Stimulated activated CD8-positive, alpha-beta memory T cell treated with anti-CD3 and anti-CD28 coated beads, Interleukin-7, amount 100 ng/mL, for 1 hour (primary cell): ENCODE results near the gene UQCRC1.
A peak's percentile ranks its signal among the peaks of the same experiment; 100 is the strongest.

ENCODE experiments used
- DNase-seq, 2 donors: peaks; one replicate each; pipeline ENCODE4 v3.0.0-alpha.2; 2020; ENCODE audit warnings: low read depth in 2 of 2

UQCRC1 gene

GRCh38 chr3:48609088-48610005, at the start of gene UQCRC1:
Gene UQCRC1 (minus strand): TSS chr3:48609646. CDS start chr3:48609620, 26 bp downstream.
- DNase-seq, result peak; percentile 83

GRCh38 chr3:48656841-48657281, 47.4 kb upstream of the UQCRC1 start:
- DNase-seq, result no peak

DNA sequence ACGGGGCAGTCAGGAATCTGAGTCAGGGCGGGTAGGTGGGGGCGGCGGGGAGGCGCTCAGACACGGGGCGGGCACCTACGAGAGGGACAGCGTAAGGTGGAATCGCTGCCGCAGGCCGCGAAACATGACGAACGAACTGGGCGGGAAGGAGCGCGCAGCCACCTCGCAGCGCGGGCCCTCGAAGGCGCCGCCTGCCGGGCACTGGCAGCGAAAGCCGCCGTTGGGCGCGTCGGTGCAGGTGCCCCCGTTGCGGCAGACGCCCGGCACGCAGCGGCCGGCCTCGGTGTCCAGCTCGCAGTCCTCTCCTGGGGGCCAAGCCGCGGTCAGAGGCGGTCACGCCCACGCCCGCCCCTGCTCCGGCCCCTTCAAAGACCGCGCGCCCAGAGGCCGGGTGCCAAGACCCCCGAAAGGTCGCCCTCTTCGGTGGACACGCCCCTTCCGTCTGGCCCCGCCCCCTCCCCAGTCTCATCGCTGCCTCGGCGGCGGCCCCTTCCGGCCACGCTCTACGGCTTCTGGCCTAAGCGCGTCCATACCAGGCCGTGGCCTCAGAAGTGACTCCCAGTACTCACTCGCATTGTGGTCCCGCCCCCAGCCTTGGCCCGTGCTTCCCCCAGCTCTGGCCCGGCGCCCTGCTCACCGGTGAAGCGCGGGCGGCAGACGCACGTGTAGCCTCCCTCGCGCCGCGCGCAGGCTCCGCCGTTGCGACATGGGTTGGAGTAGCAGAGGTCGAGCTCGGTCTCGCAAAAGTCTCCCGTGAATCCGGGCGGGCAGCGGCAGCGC, 46.8 kb upstream of the UQCRC1 start:
- DNase-seq, result peak; percentile 60 to 61

GRCh38 chr3:48655606-48656005, 46.2 kb upstream of the UQCRC1 start:
- DNase-seq, result no peak

- DNase-seq, result no peak
Observed at GRCh38 chr3:48655063-48655462, 45.6 kb upstream of the UQCRC1 start.

DNA sequence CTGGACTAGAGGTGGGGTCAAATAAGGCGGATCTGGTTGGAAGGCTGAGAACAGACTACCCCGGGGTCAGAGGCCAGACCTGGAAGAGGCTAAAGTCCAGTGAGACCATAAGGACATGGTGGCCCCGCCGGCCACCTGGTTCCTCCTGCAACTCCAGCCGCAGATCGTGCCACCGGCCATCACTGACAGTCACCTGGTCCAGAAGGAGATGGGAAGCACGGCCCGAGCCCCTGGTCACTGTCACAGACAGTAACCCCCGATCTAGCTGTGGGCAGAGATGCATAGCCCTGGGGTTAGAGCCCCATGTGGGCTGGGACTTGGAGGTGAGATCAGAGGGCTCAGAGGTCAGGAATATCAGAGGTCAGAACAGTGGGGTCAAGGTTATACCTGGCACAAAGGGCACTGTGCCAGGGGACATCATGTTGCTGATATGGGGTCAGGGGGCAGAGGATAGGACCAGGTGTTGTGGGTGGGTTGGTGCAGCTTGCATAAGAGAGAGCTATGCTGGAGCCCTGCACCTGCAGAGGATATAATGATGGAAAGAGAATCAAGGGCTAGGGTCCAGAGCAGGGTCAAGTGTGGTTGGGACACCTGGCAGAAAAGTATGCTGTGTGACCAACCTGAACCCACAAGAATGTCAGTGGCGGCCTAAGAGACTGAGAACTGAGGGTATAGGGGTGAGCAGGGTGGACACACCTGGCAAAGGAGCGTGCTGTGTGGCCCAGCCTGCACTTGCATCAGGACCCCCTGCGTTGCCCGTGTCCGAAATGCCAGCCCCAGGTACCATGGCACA, 43.7 kb upstream of the UQCRC1 start:
- no peak for DNase-seq

GRCh38 chr3:48651771-48652170, 42.3 kb upstream of the UQCRC1 start:
- no peak for DNase-seq

GRCh38 chr3:48650723-48651122, 41.3 kb upstream of the UQCRC1 start:
- no peak for DNase-seq

DNA sequence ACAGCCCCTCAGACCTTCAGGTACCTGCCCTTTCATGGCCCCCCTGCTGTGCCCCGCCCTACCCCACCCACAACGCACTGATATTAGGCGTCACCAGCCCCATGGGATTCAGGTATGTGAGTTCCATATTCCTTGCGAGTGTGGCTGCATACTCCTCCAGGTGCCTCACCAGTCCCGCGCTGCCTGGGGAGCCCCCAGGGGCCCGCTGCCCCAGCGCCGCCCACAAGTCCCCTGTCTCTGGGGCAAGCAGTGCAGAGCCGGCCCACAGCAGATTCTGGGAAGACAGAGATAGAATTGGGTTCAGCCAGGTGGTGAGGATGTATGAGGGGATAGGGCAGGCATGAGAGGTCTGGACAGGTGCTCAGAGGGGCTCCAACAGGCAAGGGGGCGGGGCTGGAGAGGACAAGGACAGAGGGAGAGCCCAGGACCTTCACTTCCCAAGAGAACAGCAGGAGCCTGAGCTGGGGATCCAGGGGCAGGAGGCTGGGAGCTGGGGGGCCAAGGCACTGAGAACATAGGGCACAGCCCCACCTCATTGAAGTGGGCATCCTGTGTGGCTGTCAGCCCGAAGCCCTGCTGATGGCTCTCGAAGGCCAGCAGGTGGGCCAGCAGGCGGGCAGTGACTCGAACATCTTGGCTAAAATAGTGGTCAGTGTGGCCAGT, 38.9 kb upstream of the UQCRC1 start:
- DNase-seq, result no peak

- no peak for DNase-seq
Observed at GRCh38 chr3:48647714-48648113, 38.3 kb upstream of the UQCRC1 start.

GRCh38 chr3:48644898-48645760, 35.7 kb upstream of the UQCRC1 start:
- no peak for DNase-seq

DNA sequence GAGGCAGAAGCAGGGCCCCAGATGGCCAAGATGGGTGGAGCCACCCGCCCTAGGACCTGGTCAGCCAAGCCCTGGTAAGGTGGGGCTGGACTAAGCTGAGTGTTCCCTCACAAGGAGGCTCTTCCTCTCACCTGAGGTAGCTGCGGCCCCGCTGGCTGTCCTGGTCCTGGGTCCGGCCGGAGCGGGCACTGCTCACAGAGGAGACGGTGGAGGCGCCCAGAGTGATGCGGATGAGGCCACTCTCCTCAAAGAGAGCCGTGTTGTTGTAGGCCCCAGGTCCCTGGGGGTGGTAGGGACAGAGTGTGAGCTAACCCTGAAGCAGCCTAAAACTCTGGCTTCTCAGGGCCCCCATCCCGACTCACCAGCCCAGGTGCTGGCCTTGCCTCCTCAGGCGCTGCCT, 33.2 kb upstream of the UQCRC1 start:
- no peak for DNase-seq

DNA sequence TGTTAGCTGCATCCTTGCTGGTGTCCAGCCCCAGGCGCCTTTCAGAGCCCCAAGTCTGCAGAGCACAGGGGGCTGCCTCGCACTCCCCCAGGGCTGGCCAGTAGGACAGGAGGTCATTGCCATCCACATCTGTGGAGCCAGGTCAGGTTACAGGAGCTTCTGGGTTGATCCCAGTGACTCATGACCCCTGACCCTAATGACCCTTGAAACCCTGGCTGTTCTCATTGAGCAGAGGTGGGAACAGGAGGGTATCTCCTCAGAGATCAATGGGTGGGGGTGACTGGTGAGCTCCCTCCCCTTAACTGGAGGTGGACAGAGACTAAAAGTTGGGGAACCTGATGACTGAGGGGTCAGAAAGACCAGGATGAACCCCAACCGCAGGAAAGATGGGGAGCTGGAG, 31.9 kb upstream of the UQCRC1 start:
- no peak for DNase-seq

GRCh38 chr3:48639944-48640606, 30.6 kb upstream of the UQCRC1 start:
- no peak for DNase-seq

DNA sequence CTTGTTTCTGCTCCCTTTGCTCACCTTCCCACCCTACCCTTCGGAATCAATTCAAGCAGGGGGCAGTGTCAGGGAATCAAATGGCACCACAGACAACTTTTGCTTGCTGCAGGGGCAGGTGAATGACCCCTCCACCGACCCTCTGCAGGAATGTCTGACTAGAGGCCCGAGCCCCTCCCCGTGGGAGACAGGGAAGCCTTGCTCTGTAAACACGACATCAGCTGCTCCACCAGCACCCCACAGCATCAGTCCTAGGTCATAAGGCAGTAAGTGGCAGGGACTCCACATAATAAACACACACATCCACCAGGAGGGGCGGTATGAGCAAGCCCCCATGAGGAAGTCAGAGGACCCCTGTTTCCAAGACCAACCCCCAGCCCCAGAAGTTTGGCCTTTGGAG, 27.9 kb upstream of the UQCRC1 start:
- DNase-seq, result no peak

DNA sequence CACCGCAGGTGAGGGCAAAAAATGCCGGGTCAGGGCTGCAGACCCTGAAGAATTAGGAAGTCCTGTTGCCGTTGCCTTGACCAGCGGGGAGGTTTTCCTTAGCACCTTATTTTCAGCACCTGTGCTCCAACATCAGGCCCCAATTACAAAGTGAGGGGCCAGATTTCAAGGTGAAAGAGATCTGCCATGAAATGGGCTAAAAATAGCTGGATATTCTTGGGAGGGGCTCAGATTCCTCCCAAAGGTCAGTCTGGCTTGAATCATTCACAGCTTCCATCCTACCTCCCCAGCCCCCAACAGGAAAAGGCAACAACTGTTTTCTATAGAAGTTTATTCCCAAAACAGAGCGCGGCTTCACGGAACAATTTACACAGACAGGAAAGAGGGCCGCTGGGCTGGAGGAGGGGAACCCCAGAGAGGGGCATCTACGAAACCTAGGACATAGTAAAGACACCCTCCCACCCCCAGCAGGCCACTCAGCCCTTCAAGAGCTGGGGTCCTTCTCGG, 26.8 kb upstream of the UQCRC1 start:
- DNase-seq, result no peak

GRCh38 chr3:48635222-48636021, 26.0 kb upstream of the UQCRC1 start, which contains the start of gene SLC26A6:
Gene SLC26A6 (minus strand): TSS chr3:48635461. CDS start chr3:48635393, 68 bp downstream.
- peak; percentile 82 to 85 for DNase-seq

DNA sequence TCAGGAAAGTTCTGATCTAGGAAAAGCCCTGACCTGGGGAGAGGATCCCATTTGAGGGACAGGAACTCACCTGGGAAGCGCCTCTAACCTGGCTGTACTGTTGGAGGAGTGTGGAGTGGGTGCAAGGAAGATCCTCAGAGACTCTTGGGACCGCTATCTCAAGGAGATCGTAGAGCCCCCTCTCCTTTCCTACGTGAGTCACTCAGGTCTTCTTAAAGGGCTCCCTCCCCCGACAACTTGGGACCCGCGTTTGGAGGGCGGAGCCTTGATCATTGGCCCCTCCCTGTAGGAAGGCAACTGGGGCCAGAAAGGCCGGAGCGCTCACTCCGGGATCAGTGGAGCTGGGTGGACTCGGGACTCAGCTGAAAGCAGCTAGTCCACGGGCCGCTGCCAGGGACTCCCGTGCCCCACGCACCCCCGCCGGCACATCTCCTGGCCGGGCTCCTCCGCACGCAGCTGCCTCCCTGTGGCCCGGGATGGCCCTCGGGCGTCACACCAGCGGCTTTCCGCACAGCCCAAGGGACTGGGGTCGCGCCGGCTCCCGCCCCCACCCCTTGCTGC, 25.3 kb upstream of the UQCRC1 start:
- DNase-seq, result peak in 1 of 2 donors; percentile 35
